A549 (cell line): ENCODE measurements around the gene PADI2.

ENCODE experiments used
- MYC ChIP-seq: IDR thresholded peaks from 2 replicates; pipeline ENCODE4 v1.6.1; 2012; ENCODE audit warnings: mild to moderate bottlenecking, inconsistent platforms, low read length, improper control_type of control experiment, borderline replicate concordance
- TF ChIP-seq, protein P1 (sequence below): fragments of 200-600 bp; sonication (generic); IDR thresholded peaks from 2 replicates; pipeline ENCODE4 v1.6.1; 2016; ENCODE audit warnings: antibody characterized with exemption, mild to moderate bottlenecking, moderate library complexity

DNA sequence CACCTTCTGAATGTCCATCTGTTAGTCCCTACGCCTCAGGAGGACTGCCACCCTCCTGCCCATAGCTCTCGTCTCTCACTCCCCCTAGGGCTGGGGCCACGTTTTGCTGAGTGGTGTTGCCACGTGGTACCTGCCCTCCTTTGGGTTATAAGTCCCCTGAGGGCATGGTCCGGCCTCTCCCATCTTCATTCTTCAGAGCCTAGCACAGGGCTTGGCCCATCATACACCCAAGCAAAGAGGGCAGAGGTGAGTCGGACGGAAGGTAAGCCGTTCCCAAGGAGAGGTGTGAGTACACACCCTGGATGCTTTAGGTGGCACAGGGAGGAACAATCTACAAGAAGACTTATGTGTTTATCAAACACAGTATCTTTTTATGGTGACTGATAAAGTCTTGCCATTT, 10.9 kb downstream of the PADI2 start:
- TF ChIP-seq, protein P1, sequence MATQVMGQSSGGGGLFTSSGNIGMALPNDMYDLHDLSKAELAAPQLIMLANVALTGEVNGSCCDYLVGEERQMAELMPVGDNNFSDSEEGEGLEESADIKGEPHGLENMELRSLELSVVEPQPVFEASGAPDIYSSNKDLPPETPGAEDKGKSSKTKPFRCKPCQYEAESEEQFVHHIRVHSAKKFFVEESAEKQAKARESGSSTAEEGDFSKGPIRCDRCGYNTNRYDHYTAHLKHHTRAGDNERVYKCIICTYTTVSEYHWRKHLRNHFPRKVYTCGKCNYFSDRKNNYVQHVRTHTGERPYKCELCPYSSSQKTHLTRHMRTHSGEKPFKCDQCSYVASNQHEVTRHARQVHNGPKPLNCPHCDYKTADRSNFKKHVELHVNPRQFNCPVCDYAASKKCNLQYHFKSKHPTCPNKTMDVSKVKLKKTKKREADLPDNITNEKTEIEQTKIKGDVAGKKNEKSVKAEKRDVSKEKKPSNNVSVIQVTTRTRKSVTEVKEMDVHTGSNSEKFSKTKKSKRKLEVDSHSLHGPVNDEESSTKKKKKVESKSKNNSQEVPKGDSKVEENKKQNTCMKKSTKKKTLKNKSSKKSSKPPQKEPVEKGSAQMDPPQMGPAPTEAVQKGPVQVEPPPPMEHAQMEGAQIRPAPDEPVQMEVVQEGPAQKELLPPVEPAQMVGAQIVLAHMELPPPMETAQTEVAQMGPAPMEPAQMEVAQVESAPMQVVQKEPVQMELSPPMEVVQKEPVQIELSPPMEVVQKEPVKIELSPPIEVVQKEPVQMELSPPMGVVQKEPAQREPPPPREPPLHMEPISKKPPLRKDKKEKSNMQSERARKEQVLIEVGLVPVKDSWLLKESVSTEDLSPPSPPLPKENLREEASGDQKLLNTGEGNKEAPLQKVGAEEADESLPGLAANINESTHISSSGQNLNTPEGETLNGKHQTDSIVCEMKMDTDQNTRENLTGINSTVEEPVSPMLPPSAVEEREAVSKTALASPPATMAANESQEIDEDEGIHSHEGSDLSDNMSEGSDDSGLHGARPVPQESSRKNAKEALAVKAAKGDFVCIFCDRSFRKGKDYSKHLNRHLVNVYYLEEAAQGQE = no peak
- no peak for TF ChIP-seq MYC
